ENCODE measurements around the gene IL16.

The IL16 gene

GRCh38 chr15:81302701-81303109, 106.0 kb downstream of the IL16 start:
- TF ChIP-seq POLR2A (IDR thresholded peaks at IDR 0.05; ENCODE audit: low read depth, low read length) (no peak), POLR2AphosphoS5 (IDR thresholded peaks at IDR 0.05; ENCODE audit: low read depth, low read length) (no peak), TAF1 (IDR thresholded peaks at IDR 0.05; ENCODE audit: borderline replicate concordance, low read depth, low read length) (no peak)
- FAIRE-seq: peak; percentile 92
- no peak for DNase-seq (ENCODE audit: insufficient read length)

GRCh38 chr15:81303244-81304225, 106.9 kb downstream of the IL16 start:
- FAIRE-seq (peak; percentile 73), DNase-seq (ENCODE audit: insufficient read length) (no peak)
- TF ChIP-seq POLR2A (IDR thresholded peaks at IDR 0.05; ENCODE audit: low read depth, low read length) (no peak), POLR2AphosphoS5 (IDR thresholded peaks at IDR 0.05; ENCODE audit: low read depth, low read length) (0 out of 2 replicates have a peak, but pooled peaks have one; percentile 13)

GRCh38 chr15:81304226-81304625, 107.5 kb downstream of the IL16 start:
- peak; percentile 81 for FAIRE-seq

GRCh38 chr15:81308260-81308659, 111.6 kb downstream of the IL16 start:
- no peak for FAIRE-seq
- TF ChIP-seq POLR2AphosphoS5 (IDR thresholded peaks at IDR 0.05; ENCODE audit: low read depth, low read length): no peak
- no peak for DNase-seq (ENCODE audit: insufficient read length)

More at GRCh38 chr15:81304226-81304625, 107.5 kb downstream of the IL16 start:
- TF ChIP-seq POLR2AphosphoS5 (IDR thresholded peaks at IDR 0.05; ENCODE audit: low read depth, low read length): no peak
- TF ChIP-seq POLR2A (IDR thresholded peaks at IDR 0.05; ENCODE audit: low read depth, low read length): no peak
- no peak for TF ChIP-seq TAF1 (IDR thresholded peaks at IDR 0.05; ENCODE audit: borderline replicate concordance, low read depth, low read length)
- DNase-seq (ENCODE audit: insufficient read length): no peak

- DNase-seq (ENCODE audit: insufficient read length): no peak
- peak; percentile 52; the same call in 1 of the 2 replicates for TF ChIP-seq POLR2A (IDR thresholded peaks at IDR 0.05; ENCODE audit: low read depth, low read length)
- TF ChIP-seq POLR2AphosphoS5 (IDR thresholded peaks at IDR 0.05; ENCODE audit: low read depth, low read length): no peak
- FAIRE-seq: no peak
These were observed 113.2 kb downstream of the IL16 start for GRCh38 chr15:81309647-81310450.

- no peak for TF ChIP-seq TAF1 (IDR thresholded peaks at IDR 0.05; ENCODE audit: borderline replicate concordance, low read depth, low read length)
- TF ChIP-seq POLR2AphosphoS5 (IDR thresholded peaks at IDR 0.05; ENCODE audit: low read depth, low read length): no peak
- TF ChIP-seq POLR2A (IDR thresholded peaks at IDR 0.05; ENCODE audit: low read depth, low read length): no peak
- FAIRE-seq: no peak
- DNase-seq (ENCODE audit: insufficient read length): no peak
These were observed 113.8 kb downstream of the IL16 start for GRCh38 chr15:81310480-81310879.

GRCh38 chr15:81311752-81312464, 115.2 kb downstream of the IL16 start:
- FAIRE-seq: peak; percentile 80
- TF ChIP-seq POLR2AphosphoS5 (IDR thresholded peaks at IDR 0.05; ENCODE audit: low read depth, low read length): peak; percentile 38; the same call in 1 of the 2 replicates
- no peak for TF ChIP-seq POLR2A (IDR thresholded peaks at IDR 0.05; ENCODE audit: low read depth, low read length)
- DNase-seq (ENCODE audit: insufficient read length): no peak

- no peak for FAIRE-seq
- no peak for DNase-seq (ENCODE audit: insufficient read length)
- no peak for TF ChIP-seq POLR2A (IDR thresholded peaks at IDR 0.05; ENCODE audit: low read depth, low read length)
- TF ChIP-seq POLR2AphosphoS5 (IDR thresholded peaks at IDR 0.05; ENCODE audit: low read depth, low read length): no peak
- no peak for TF ChIP-seq TAF1 (IDR thresholded peaks at IDR 0.05; ENCODE audit: borderline replicate concordance, low read depth, low read length)
These were observed 116.3 kb downstream of the IL16 start for GRCh38 chr15:81312790-81313543.

- TF ChIP-seq POLR2A (IDR thresholded peaks at IDR 0.05; ENCODE audit: low read depth, low read length) (no peak), POLR2AphosphoS5 (IDR thresholded peaks at IDR 0.05; ENCODE audit: low read depth, low read length) (no peak), TAF1 (IDR thresholded peaks at IDR 0.05; ENCODE audit: borderline replicate concordance, low read depth, low read length) (no peak)
- no peak for DNase-seq (ENCODE audit: insufficient read length)
- no peak for FAIRE-seq
These were observed 117.0 kb downstream of the IL16 start for GRCh38 chr15:81313686-81314085.

GRCh38 chr15:81314378-81314777, 117.7 kb downstream of the IL16 start:
- TF ChIP-seq POLR2AphosphoS5 (IDR thresholded peaks at IDR 0.05; ENCODE audit: low read depth, low read length) (no peak), TAF1 (IDR thresholded peaks at IDR 0.05; ENCODE audit: borderline replicate concordance, low read depth, low read length) (no peak), POLR2A (IDR thresholded peaks at IDR 0.05; ENCODE audit: low read depth, low read length) (no peak)
- FAIRE-seq (no peak), DNase-seq (ENCODE audit: insufficient read length) (no peak)
